AG09319 (cell line): ENCODE results near the gene PIGK.

Experiments
- DNase-seq: peaks from one replicate; pipeline ENCODE4 v3.0.0-alpha.2; 2010; ENCODE audit warnings: low read depth; ENCODE audit errors: extremely low read depth
- CTCF ChIP-seq: IDR thresholded peaks from 2 replicates; pipeline ENCODE4 v1.5.1; 2011; ENCODE audit warnings: low read depth, mild to moderate bottlenecking, inconsistent platforms, low read length, moderate library complexity

Gene PIGK

GRCh38 chr1:77081834-77082233, 137.4 kb downstream of the PIGK start:
- TF ChIP-seq CTCF = no peak
- DNase-seq = no peak

- DNase-seq = no peak
- no peak for TF ChIP-seq CTCF
These were observed 142.5 kb downstream of the PIGK start for GRCh38 chr1:77076759-77077158.

- TF ChIP-seq CTCF = no peak
- DNase-seq = no peak
These were observed 151.2 kb downstream of the PIGK start for GRCh38 chr1:77068013-77068412.

GRCh38 chr1:77065693-77066342, 153.4 kb downstream of the PIGK start:
- no peak for TF ChIP-seq CTCF
- DNase-seq = no peak

GRCh38 chr1:77064246-77064645, 155.0 kb downstream of the PIGK start:
- no peak for DNase-seq
- no peak for TF ChIP-seq CTCF

GRCh38 chr1:77063118-77063517, 156.1 kb downstream of the PIGK start:
- no peak for DNase-seq
- no peak for TF ChIP-seq CTCF

- no peak for TF ChIP-seq CTCF
- DNase-seq = no peak
These were observed 158.1 kb downstream of the PIGK start for GRCh38 chr1:77061162-77061561.
